ENCODE data around the gene PEG3.

GRCh38 chr19:56841193-56841543 is 642 bp upstream of the PEG3 start:
- TF ChIP-seq CTCF (IDR thresholded peaks at IDR 0.05; ENCODE audit: low read depth, low read length, missing input control) (no peak), SP1 (IDR thresholded peaks at IDR 0.05) (no peak), REST (IDR thresholded peaks at IDR 0.05) (no peak), ZBTB33 (IDR thresholded peaks at IDR 0.05) (no peak), JUND (IDR thresholded peaks at IDR 0.05) (no peak), RAD21 (IDR thresholded peaks at IDR 0.05) (no peak)

Measured in liver (tissue), 3 donors.